Occipital lobe (tissue), 2 donors: Measurements from ENCODE around the gene CADM2. TPM values are rescaled to one million over a fixed set of nuclear protein-coding genes. Genes with fewer than 3 reads are reported as not detected.
"Not testable (repeated sequence)": the region's sequence is repeated elsewhere in the genome, so short reads cannot be mapped to it uniquely, and the experiment has no call there.

Experiments used
- DNase-seq: peaks from one replicate; lab custom pipeline; 2025; lab: John Stamatoyannopoulos, UW
- total RNA-seq: library from RNA; depleted of rRNA; stranded (reverse); fragments of >200 nt; gene quantifications from one replicate; pipeline ENCODE4 v1.2.3, GENCODE V29; 2014

The CADM2 gene
- total RNA-seq, 1 donor from 2014 or later: 96.5 TPM

- DNase-seq: no peak
Measured at GRCh38 chr3:85632921-85633320, 674.1 kb downstream of the CADM2 start.

- no peak for DNase-seq
Measured at GRCh38 chr3:85652360-85652759, 693.6 kb downstream of the CADM2 start.

GRCh38 chr3:85660451-85660850, 701.7 kb downstream of the CADM2 start:
- no peak for DNase-seq

GRCh38 chr3:85662462-85662861, 703.7 kb downstream of the CADM2 start:
- peak; percentile 10 for DNase-seq

- no peak for DNase-seq
Measured at GRCh38 chr3:85667744-85668143, 709.0 kb downstream of the CADM2 start.

GRCh38 chr3:85670634-85671205, 711.9 kb downstream of the CADM2 start:
- no peak for DNase-seq

- no peak for DNase-seq
Measured at GRCh38 chr3:85672761-85673160, 714.0 kb downstream of the CADM2 start.

GRCh38 chr3:85678713-85679112, 719.9 kb downstream of the CADM2 start:
- no peak for DNase-seq

GRCh38 chr3:85681906-85682305, 723.1 kb downstream of the CADM2 start:
- no peak for DNase-seq

GRCh38 chr3:85691196-85691595, 732.4 kb downstream of the CADM2 start:
- no peak for DNase-seq

- DNase-seq: no peak
Measured at GRCh38 chr3:85697156-85697555, 738.4 kb downstream of the CADM2 start.

GRCh38 chr3:85706130-85706529, 747.3 kb downstream of the CADM2 start:
- no peak for DNase-seq

- not testable (repeated sequence) for DNase-seq
Measured at GRCh38 chr3:85708325-85708724, 749.5 kb downstream of the CADM2 start.

- no peak for DNase-seq
Measured at GRCh38 chr3:85709346-85709892, 750.6 kb downstream of the CADM2 start.

GRCh38 chr3:85710490-85710889, 751.7 kb downstream of the CADM2 start:
- no peak for DNase-seq

- no peak for DNase-seq
Measured at GRCh38 chr3:85721409-85722145, 762.8 kb downstream of the CADM2 start.

GRCh38 chr3:85725809-85726208, 767.0 kb downstream of the CADM2 start:
- DNase-seq: no peak

GRCh38 chr3:85726241-85726640, 767.5 kb downstream of the CADM2 start:
- no peak for DNase-seq

- no peak for DNase-seq
Measured at GRCh38 chr3:85737846-85738245, 779.1 kb downstream of the CADM2 start.

GRCh38 chr3:85740561-85740960, 781.8 kb downstream of the CADM2 start:
- DNase-seq: no peak

- DNase-seq: no peak
Measured at GRCh38 chr3:85758442-85758841, 799.7 kb downstream of the CADM2 start.

- no peak for DNase-seq
Measured at GRCh38 chr3:85760342-85760741, 801.6 kb downstream of the CADM2 start.

- DNase-seq: no peak
Measured at GRCh38 chr3:85780806-85781205, 822.0 kb downstream of the CADM2 start.
